GM12892 (cell line): ENCODE data around the gene DLG2.
A peak's percentile ranks its signal among the peaks of the same experiment; 100 is the strongest.

Experiments used
- DNase-seq: peaks from one replicate; pipeline ENCODE4 v3.0.0; 2011; ENCODE audit not compliant: insufficient read length
- FAIRE-seq: peaks from 2 replicates; lab custom pipeline; 2011; peaks lifted over from hg19 to GRCh38; lab: Jason Lieb, UNC
- POLR2A ChIP-seq: IDR thresholded peaks from 2 replicates; pipeline ENCODE4 v1.6.1; 2011; ENCODE audit warnings: low read depth, low read length, control low read depth
- POLR2AphosphoS5 ChIP-seq: IDR thresholded peaks from 2 replicates; pipeline ENCODE4 v1.6.1; 2011; ENCODE audit warnings: low read depth, low read length, control low read depth
- TAF1 ChIP-seq: IDR thresholded peaks from 2 replicates; pipeline ENCODE4 v1.6.1; 2011; ENCODE audit warnings: low read depth, mild to moderate bottlenecking, control low read depth, low read length, borderline replicate concordance

Gene DLG2

DNA sequence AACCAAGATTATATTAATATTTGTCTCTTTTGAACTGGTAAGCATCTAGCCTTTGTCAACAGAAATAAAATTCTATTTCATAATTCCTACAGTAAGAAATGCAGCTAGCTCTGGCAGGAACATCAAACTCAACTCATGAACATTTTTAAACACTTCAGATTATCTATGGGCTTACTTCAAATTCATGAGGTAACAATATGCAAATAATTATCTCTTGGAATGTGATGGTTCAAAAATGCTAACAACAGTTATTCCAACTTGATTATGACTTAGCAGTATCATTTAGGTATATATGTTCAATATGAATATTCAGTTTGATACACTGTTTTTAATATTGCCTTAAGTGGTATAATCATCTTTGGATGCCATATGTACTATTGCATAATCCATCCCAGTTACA, 1237.4 kb downstream of the DLG2 start:
- TF ChIP-seq POLR2AphosphoS5 = no peak
- no peak for TF ChIP-seq TAF1
- no peak for TF ChIP-seq POLR2A
- FAIRE-seq (no peak), DNase-seq (no peak)

DNA sequence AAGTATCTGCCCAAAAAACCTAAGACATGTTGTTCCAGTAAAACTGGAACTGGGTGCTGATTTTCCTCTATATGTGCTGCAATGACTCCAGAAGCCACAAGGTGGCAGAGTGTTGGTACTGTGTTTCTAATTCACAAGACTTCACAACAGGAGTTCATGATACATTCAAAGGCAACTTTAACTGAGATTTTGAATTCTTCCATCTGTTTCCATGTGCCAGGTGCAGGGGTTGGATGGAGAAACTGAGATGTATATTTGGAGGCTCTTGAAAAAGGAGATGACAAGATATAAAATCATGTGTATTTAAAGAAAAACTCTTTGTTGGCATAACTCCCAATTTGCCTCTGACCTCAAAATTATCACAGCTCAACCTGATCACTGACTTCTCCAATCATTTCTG, 1242.4 kb downstream of the DLG2 start:
- no peak for DNase-seq
- TF ChIP-seq POLR2AphosphoS5 (no peak), TAF1 (no peak), POLR2A (no peak)
- peak; percentile 73 for FAIRE-seq

DNA sequence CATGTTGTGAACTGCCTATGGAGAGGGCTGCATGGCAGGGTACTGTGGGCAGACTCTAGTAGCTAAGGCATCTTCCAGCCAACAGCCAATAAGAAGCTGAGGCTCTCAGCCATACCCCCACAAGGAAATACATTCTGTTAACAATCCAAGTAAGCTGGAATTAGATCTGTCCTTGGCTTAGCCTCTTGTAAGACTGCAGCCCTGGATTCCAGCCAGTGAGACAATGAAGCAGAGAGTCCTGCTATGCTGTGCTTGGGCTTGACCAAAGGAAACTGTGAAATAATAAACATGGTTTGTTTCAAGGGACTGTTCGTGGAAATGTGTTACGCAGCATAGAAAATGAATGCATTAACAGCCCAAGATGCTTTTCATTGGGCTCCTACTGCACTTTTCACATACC, 1243.6 kb downstream of the DLG2 start:
- DNase-seq (no peak), FAIRE-seq (no peak)
- no peak for TF ChIP-seq TAF1
- no peak for TF ChIP-seq POLR2A
- TF ChIP-seq POLR2AphosphoS5 = no peak

DNA sequence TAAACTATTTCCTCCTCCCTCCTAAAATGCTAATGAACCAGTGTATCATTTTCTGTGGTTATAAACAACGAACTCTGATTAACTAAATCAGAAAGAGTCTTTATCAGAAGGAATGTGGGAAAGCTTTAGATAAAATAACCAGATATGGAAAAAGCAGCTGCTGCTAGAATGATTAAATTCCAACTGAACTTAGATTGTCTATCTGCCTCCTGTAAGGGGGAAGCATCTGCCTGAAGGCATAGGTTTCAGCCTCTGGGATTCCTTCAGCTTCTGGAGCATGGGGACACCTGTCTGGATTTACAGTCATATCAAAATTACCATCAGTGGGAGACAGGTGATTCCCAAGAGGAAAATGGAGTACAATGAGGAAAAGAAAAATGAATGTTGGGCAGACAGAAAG, 1245.5 kb downstream of the DLG2 start:
- FAIRE-seq (no peak), DNase-seq (no peak)
- TF ChIP-seq POLR2AphosphoS5 (no peak), TAF1 (no peak), POLR2A (no peak)

DNA sequence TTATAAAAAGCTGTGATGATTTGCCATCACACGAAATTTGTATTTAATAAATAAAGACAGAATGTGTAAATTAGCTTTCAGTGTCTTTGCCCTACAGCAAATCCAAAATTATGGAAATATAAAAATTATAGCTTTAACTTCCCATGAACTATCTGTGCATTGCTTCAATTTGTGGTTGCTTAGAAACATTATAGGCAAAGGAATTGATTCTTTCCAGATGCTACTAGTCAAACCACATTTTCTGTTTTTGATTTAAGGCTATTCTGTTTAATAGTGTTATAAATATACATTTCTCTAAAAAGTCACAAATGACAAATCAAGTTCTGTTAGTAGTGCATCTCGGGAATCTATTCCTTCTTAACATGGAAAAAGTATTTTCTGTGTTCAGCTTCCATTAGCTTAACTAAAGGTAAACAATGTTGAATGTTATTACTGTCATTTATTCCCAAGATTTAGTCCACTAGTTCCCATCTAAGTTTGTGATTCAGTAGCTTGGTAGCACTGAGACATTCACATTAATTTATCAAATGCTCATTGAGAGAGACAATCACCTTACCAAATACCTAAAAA, 1254.7 kb downstream of the DLG2 start:
- FAIRE-seq (no peak), DNase-seq (no peak)
- no peak for TF ChIP-seq POLR2AphosphoS5
- no peak for TF ChIP-seq TAF1
- no peak for TF ChIP-seq POLR2A

DNA sequence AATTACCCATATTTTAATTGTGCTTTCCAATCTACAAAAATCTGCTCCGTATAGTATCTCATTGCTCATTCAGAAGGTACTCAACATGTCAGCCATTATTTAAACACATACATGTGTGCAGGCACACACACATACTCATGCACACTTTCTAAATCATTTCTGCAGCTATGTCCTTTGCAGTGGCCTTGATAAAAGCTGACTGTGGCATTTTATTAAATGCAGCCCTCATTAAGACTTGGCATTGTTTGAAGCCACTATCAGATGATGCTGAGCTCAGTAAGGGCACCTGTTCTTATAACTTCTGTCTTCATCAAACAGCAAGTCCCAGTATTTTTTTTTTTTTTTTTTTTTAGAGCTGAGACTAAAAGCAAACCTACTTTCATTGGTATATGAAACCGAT, 1269.1 kb downstream of the DLG2 start:
- no peak for FAIRE-seq
- DNase-seq = no peak
- no peak for TF ChIP-seq POLR2A
- TF ChIP-seq POLR2AphosphoS5 = no peak
- no peak for TF ChIP-seq TAF1

DNA sequence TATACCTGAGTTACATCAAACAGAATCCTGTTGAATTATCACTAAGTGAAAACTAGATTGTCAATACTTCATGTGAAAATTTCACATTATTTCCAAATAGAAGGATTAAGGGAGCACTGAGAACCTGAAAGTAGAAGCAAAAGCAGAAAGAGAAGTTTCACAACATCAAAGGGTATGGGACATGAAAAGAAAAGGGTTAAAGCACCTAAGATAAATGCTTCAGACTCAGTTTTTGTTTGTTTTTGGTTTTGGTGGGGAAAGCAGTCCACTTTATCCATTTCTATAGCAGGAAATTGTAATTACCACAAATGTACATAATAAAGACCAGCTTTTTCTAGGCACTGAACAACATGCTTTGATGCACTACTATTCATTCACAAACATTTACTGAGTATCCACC, 1271.2 kb downstream of the DLG2 start:
- no peak for DNase-seq
- TF ChIP-seq POLR2AphosphoS5 (no peak), POLR2A (no peak), TAF1 (no peak)
- no peak for FAIRE-seq

DNA sequence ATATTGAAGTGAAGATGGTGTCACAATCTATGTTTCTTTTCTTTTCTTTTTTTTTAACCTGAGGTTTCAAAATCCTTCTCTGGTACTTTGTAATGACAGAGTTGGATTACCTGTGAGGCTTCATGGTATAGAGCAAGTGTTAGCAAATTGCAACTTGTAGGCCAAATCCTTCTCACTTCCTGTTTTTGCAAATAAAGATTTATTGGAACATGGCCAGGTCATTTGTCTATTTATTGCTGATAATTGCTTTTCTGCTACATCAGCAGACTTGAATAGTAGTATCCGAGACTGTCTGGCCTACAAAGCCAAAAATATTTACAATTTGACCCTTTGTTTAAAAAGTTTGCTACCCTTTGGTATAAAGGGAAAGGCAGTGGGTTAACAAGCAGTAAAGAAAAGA, 1281.5 kb downstream of the DLG2 start:
- FAIRE-seq (no peak), DNase-seq (no peak)
- no peak for TF ChIP-seq POLR2AphosphoS5
- no peak for TF ChIP-seq TAF1
- no peak for TF ChIP-seq POLR2A

DNA sequence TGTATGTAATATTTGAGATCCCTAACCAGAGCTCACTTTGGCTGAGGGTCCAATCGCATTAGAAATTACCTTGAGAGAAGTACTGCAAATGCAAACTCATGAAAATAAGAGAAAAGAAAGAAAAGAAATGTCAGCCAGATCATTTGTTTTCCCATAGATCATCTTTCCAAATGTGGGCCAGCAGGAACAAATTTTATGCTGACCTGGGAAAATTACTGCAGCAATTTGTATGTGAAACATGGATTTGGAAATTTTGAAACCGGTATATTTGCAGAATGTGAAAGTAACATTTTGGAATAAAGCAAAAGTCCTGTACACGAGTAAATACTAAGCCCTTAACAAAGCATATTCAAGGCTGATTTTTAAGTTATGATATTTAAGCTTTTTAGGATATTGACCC, 1282.1 kb downstream of the DLG2 start:
- FAIRE-seq (no peak), DNase-seq (no peak)
- TF ChIP-seq POLR2A (no peak), TAF1 (no peak)

DNA sequence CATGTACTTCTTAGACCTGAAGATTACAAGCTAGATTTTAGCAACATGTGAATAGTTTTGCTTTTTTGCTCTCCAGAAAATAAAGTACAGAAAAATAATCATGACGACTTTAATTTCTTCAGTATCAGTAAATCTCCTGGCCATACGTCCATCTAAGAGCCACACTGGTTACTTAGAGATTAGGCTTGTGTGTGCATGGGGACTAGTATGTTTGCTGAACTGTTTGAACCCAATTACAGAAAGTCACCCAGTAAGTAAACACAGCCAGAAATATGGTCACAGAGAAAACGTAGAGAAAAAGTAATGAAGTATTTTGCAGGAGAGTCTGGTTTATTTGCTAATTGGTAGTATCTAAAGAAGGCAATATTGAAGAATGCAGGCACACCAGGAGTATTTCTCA, 1287.3 kb downstream of the DLG2 start:
- no peak for FAIRE-seq
- DNase-seq = no peak
- TF ChIP-seq POLR2AphosphoS5 = no peak
- TF ChIP-seq TAF1 = no peak
- no peak for TF ChIP-seq POLR2A

DNA sequence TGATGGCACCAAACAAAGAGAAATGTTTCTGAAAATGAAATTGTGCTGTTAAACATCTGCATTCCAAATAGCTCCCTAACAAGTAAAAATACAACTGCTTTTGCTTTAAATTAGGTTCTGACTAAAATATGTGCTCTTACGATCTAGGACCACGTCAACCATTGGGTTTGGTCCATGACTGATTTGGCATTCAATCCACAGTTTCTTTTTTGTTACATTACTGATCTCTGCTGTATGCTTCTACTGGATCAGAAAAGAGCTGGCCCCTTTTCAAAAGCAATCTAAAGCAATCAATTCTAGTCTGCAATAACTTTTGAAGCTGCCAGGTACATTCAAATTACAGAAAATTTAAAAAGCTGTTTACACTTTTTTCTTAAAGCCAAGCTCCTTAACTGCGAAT, 1293.9 kb downstream of the DLG2 start:
- TF ChIP-seq POLR2AphosphoS5 (no peak), POLR2A (no peak), TAF1 (no peak)
- no peak for DNase-seq
- no peak for FAIRE-seq

DNA sequence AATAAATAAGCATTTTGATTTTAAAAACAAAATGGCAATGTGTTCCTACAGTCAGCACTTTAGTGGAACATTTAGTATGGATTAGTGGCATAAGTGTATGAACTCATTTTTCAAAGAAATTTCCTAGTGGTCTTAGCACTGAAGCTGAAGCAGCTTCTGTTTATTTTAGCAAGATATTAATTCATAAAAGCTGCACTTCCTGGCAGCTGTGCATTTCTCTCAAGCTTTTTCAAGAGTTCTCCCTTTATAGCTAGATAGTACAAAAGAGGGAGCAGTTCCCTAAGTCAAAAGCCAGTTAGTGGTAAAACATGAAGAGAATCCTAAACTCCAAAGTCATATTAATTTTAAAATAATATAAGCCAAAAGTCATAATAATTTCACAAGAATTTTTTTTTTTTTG, 1304.9 kb downstream of the DLG2 start:
- TF ChIP-seq POLR2A (no peak), POLR2AphosphoS5 (no peak), TAF1 (no peak)
- no peak for FAIRE-seq
- no peak for DNase-seq

DNA sequence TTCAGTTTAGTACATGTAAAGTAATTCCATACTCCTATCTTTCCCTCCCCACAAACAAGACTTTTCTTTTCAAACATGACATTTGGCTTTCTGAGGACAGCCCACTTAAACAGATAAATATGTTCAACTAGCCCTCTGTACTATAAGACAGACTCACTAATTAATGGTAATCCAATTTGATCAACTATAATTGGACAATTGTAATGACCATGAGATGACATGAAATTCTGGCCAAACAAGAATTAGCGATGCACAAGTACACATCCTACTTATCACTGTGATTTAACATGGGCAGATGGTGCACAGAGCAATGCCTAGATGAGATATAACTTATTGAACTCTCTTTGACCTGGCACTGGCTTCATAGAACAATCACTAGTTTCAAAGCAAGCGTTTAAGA, 1307.3 kb downstream of the DLG2 start:
- no peak for TF ChIP-seq POLR2AphosphoS5
- no peak for TF ChIP-seq TAF1
- no peak for TF ChIP-seq POLR2A
- FAIRE-seq (no peak), DNase-seq (no peak)
